ENCODE data around the gene FBRSL1.

FBRSL1 gene

DNA sequence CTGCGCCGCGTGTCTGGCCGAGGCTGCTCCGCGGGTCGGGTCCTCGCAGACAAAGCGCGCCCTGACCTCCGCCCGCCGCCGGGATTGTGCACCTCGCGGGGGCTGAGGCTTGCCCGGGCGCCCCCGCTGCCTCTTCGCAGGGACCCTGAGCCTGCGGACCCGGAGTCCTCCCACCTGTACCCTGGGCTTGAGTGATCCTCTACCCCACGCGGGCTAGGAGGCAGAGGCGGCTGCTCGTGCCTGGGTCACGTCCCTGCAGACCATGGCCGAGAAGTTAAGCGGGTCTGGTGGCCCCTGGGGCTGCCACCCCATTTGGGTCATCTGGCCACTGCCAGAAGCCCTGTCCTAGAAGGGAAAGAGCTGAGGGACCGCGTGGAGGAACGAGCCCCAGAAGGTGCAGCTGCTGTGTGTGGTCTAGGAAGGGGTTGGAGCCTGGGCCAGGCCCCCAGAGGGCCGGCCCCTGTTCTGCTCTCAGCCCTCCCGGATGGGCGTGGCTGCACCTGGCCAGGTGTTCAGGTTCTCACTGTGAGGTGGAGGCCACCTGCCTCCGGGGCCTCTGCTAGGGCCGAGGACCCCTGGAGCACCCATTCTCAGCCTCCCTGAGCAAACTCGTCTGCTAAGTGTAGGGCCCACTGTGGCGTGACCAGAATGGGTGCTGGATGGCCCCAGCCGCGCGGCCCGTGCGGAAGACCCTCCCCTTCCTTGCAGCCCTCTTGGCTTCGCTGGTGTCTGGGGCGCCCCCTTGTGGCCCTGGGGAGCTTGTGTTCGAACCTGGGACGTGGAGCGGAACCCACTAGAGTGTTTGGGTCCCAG lies 70.9 kb downstream of the FBRSL1 start:
- DNase-seq: peak; percentile 85

All from OCI-M1 (cell line).